Measurements from ENCODE around the gene SLFNL1.

SLFNL1 gene

DNA sequence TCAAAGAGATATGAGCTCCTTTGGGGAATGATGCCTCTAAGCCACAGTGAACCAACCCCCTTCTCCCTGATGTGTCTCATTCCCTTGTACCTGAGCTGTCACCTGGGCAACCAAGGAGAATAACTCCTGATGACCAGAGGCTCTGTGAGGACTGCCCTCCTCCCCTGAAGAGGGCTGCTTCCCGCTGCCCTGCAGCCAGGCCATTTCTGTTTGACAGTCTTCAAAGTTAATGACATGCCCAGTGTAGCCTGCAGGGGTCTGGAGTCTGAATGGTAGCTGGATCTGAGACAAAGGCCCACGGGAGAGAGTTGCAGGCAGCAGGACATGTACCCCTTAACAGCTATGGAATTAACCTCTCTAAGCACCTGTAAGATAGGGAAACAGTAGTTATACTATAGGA is 3.4 kb upstream of the SLFNL1 start:
- TF ChIP-seq SIN3A (IDR thresholded peaks at IDR 0.05; ENCODE audit: borderline replicate concordance, insufficient read depth, low read length) (no peak), TAF1 (IDR thresholded peaks at IDR 0.05; ENCODE audit: borderline replicate concordance, insufficient read depth, low read length) (no peak), FOXP2 (optimal IDR thresholded peaks at IDR 0.05; ENCODE audit: borderline replicate concordance, extremely low read depth, extremely low read length, insufficient read depth) (no peak), REST (IDR thresholded peaks at IDR 0.05; ENCODE audit: insufficient read depth in 1 of 2, low read depth in 2 of 2, low read length in 2 of 2) (no peak), POLR2AphosphoS5 (IDR thresholded peaks at IDR 0.05; ENCODE audit: low read depth, low read length) (no peak)

DNA sequence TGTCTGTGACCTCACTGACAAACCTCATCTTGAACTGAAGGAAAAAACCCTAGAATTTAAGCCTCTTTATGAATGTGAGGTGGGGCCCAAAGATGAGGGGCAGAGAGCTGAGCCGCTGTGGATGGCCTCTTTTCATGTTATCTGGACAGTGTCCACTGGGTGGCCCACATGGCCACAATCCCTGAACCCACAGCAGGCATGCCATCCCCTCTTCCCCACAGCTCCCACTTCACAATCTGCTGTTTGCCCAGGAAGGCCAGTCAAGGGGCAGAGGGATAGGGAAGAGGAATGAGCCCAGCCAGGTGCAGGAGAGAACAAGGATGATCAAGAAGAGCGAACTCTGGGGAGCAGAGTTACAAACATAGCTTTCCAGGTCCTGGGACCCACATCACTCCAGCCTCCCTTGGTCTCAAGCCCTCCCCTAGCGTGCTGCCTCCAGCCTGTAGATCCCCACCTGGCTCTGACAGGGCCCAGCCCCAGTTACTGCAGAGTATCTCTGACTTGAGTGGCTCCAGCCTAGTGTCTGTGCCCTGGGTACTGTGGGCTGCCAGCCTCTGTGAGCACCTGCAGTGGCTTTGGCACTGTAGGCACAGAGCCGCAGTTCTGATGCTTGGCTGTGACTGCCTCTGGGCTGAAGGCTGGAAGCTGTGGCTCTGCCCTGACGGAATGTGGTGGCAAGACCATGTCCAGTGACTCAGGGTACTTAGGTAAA is 1.9 kb upstream of the SLFNL1 start:
- TF ChIP-seq REST (IDR thresholded peaks at IDR 0.05; ENCODE audit: insufficient read depth in 1 of 2, low read depth in 2 of 2, low read length in 2 of 2) = no peak
- no peak for TF ChIP-seq POLR2AphosphoS5 (IDR thresholded peaks at IDR 0.05; ENCODE audit: low read depth, low read length)
- TF ChIP-seq FOXP2 (optimal IDR thresholded peaks at IDR 0.05; ENCODE audit: borderline replicate concordance, extremely low read depth, extremely low read length, insufficient read depth) = no peak
- no peak for TF ChIP-seq TAF1 (IDR thresholded peaks at IDR 0.05; ENCODE audit: borderline replicate concordance, insufficient read depth, low read length)
- TF ChIP-seq SIN3A (IDR thresholded peaks at IDR 0.05; ENCODE audit: borderline replicate concordance, insufficient read depth, low read length) = no peak

DNA sequence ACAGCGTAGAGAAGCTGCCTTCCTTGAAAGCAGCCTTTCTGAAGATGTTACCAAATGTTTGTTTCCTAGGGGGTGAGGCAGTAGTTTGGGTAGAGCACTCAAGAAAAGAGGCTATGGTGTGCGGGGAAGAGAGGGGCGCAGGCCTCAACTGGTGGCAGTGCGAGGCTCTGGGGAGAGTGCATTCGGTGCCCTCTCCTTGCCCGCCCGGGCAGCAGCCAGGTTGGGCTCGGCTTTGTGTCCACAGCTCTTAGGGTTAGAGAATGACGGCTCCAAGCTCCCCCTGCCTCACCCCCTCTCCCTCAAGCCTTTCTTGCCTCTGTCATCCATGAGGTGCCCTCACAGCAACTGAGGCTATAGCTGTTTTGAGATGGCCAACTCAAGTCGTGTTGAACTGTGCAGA is 899 bp upstream of the SLFNL1 start:
- TF ChIP-seq FOXP2 (optimal IDR thresholded peaks at IDR 0.05; ENCODE audit: borderline replicate concordance, extremely low read depth, extremely low read length, insufficient read depth) (no peak), POLR2AphosphoS5 (IDR thresholded peaks at IDR 0.05; ENCODE audit: low read depth, low read length) (no peak), REST (IDR thresholded peaks at IDR 0.05; ENCODE audit: insufficient read depth in 1 of 2, low read depth in 2 of 2, low read length in 2 of 2) (no peak), TAF1 (IDR thresholded peaks at IDR 0.05; ENCODE audit: borderline replicate concordance, insufficient read depth, low read length) (no peak), SIN3A (IDR thresholded peaks at IDR 0.05; ENCODE audit: borderline replicate concordance, insufficient read depth, low read length) (no peak)

DNA sequence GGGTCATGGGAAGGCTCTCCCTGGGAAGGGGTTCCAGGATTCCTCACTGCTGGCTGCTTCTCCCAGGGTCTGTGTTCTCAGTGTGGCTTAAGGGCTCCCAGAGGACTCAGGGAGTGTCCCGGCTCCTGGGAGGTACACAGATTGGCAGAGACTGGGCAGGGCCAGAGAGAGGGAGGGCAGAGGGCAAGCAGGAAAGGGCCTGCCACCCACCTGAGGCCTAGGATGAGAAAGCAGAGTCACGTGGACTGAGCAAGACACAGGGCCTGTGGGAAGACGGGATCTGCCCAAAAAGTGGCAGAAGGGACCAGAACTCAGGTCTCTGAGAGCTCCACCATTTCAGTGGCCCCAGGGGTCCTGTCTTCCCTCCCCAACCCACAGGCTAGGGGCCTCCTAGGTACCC is 871 bp downstream of the SLFNL1 start:
- TF ChIP-seq TAF1 (IDR thresholded peaks at IDR 0.05; ENCODE audit: borderline replicate concordance, insufficient read depth, low read length) (no peak), SIN3A (IDR thresholded peaks at IDR 0.05; ENCODE audit: borderline replicate concordance, insufficient read depth, low read length) (no peak), REST (IDR thresholded peaks at IDR 0.05; ENCODE audit: insufficient read depth in 1 of 2, low read depth in 2 of 2, low read length in 2 of 2) (no peak), POLR2AphosphoS5 (IDR thresholded peaks at IDR 0.05; ENCODE audit: low read depth, low read length) (no peak; the same call in 1 of the 2 replicates), FOXP2 (optimal IDR thresholded peaks at IDR 0.05; ENCODE audit: borderline replicate concordance, extremely low read depth, extremely low read length, insufficient read depth) (no peak)
